GM23338 (cell line): ENCODE results near the gene GRID2. TPM values are rescaled to one million over a fixed set of nuclear protein-coding genes. Genes with fewer than 3 reads are reported as not detected.

ENCODE experiments used
- ATAC-seq: fragments of 200-7000 bp; cut with Tn5 transposase; 3 replicates; pipeline ENCODE4 v1.9.1; 2020
- DNase-seq: peaks from one replicate; pipeline ENCODE4 v3.0.0-alpha.2; 2015; ENCODE audit warnings: low spot score
- H2AFZ ChIP-seq: fragments of 200-600 bp; sonication (generic); 2 replicates; pipeline ENCODE4 v1.8.0; 2016; ENCODE audit warnings: antibody characterized with exemption, mild to moderate bottlenecking, moderate library complexity
- H3F3A ChIP-seq: fragments of 200-600 bp; sonication (generic); replicated peaks from 2 replicates; pipeline ENCODE4 v1.8.0; 2017; ENCODE audit warnings: antibody characterized with exemption, mixed run types, low read depth
- H3K27ac ChIP-seq: fragments of 200-600 bp; sonication (generic); 2 replicates; pipeline ENCODE4 v1.6.1; 2016; ENCODE audit warnings: low read depth
- H3K27me3 ChIP-seq: fragments of 200-600 bp; sonication (generic); 2 replicates; pipeline ENCODE4 v1.8.0; 2016; ENCODE audit warnings: mild to moderate bottlenecking, mixed run types, moderate library complexity; ENCODE audit not compliant: insufficient read depth
- H3K36me3 ChIP-seq: fragments of 200-600 bp; sonication (generic); 2 replicates; pipeline ENCODE4 v1.8.0; 2016; ENCODE audit warnings: mild to moderate bottlenecking; ENCODE audit not compliant: insufficient read depth
- H3K4me1 ChIP-seq: fragments of 200-600 bp; sonication (generic); 2 replicates; pipeline ENCODE4 v1.8.0; 2016; ENCODE audit warnings: mild to moderate bottlenecking, moderate library complexity; ENCODE audit not compliant: insufficient read depth
- H3K4me2 ChIP-seq: fragments of 200-600 bp; sonication (generic); 2 replicates; pipeline ENCODE4 v1.7.1; 2017; ENCODE audit warnings: mixed run types
- H3K4me3 ChIP-seq: fragments of 200-600 bp; sonication (generic); 2 replicates; pipeline ENCODE4 v1.6.1; 2016; ENCODE audit warnings: mixed run types
- H3K79me2 ChIP-seq: fragments of 200-600 bp; sonication (generic); replicated peaks from 2 replicates; pipeline ENCODE4 v1.8.0; 2017; ENCODE audit warnings: mild to moderate bottlenecking; ENCODE audit not compliant: insufficient read depth
- H3K9me2 ChIP-seq: fragments of 200-600 bp; sonication (generic); 2 replicates; pipeline ENCODE4 v1.8.0; 2017; ENCODE audit not compliant: insufficient read depth
- H4K20me1 ChIP-seq: fragments of 200-600 bp; sonication (generic); replicated peaks from 2 replicates; pipeline ENCODE4 v1.8.0; 2017; ENCODE audit warnings: mild to moderate bottlenecking; ENCODE audit not compliant: insufficient read depth
- H3K27ac Mint-ChIP-seq: 2 replicates; pipeline ENCODE4 v1.8.0; 2020; ENCODE audit warnings: inconsistent platforms, mild to moderate bottlenecking, moderate library complexity, mixed read lengths
- H3K27me3 Mint-ChIP-seq: 3 replicates; pipeline ENCODE4 v1.8.0; 2022; ENCODE audit warnings: low read depth, mild to moderate bottlenecking, moderate library complexity, mixed read lengths, inconsistent platforms; ENCODE audit not compliant: insufficient read depth, poor library complexity
- H3K36me3 Mint-ChIP-seq: 3 replicates; pipeline ENCODE4 v1.8.0; 2021; ENCODE audit warnings: low read depth, mild to moderate bottlenecking, inconsistent platforms, moderate library complexity, mixed read lengths
- H3K4me1 Mint-ChIP-seq: 3 replicates; pipeline ENCODE4 v1.8.0; 2020; ENCODE audit warnings: mild to moderate bottlenecking, inconsistent platforms, mixed read lengths
- H3K4me3 Mint-ChIP-seq: 3 replicates; pipeline ENCODE4 v1.8.0; 2021; ENCODE audit warnings: moderate library complexity, mild to moderate bottlenecking, inconsistent platforms, mixed read lengths
- H3K9me3 Mint-ChIP-seq: 3 replicates; pipeline ENCODE4 v1.8.0; 2020; ENCODE audit warnings: moderate library complexity, mild to moderate bottlenecking, inconsistent platforms, mixed read lengths
- EZH2 ChIP-seq: fragments of 200-600 bp; sonication (generic); IDR thresholded peaks from one replicate; pipeline ENCODE4 v1.8.0; 2017; ENCODE audit warnings: antibody characterized with exemption, mild to moderate bottlenecking, low read depth; ENCODE audit not compliant: unreplicated experiment
- EZH2phosphoT487 ChIP-seq: fragments of 200-600 bp; sonication (generic); IDR thresholded peaks from one replicate; pipeline ENCODE4 v1.8.1; 2018; ENCODE audit warnings: antibody characterized with exemption; ENCODE audit not compliant: unreplicated experiment
- JUNB ChIP-seq: IDR thresholded peaks from one replicate; pipeline ENCODE4 v1.6.1; 2016; ENCODE audit warnings: antibody characterized with exemption; ENCODE audit not compliant: unreplicated experiment
- POLR2AphosphoS5 ChIP-seq: IDR thresholded peaks from 2 replicates; pipeline ENCODE4 v1.6.1; 2016; ENCODE audit warnings: antibody characterized with exemption, low read depth
- REST ChIP-seq: IDR thresholded peaks from one replicate; pipeline ENCODE4 v1.6.1; 2018; ENCODE audit warnings: antibody characterized with exemption; ENCODE audit not compliant: unreplicated experiment
- STAT1 ChIP-seq: IDR thresholded peaks from one replicate; pipeline ENCODE4 v1.6.1; 2016; ENCODE audit warnings: antibody characterized with exemption; ENCODE audit not compliant: unreplicated experiment
- ZNF114 ChIP-seq: fragments of 250-450 bp; sonication (Bioruptor Pico); IDR thresholded peaks from 2 replicates; pipeline ENCODE4 v1.5.0; 2020; ENCODE audit warnings: mild to moderate bottlenecking, moderate library complexity
- polyA plus RNA-seq: library from polyadenylated mRNA; unstranded; fragments of >200 nt; fragmentation: Nextera tagmentation; extraction: Ambion mirVana; gene quantifications from 2 replicates; pipeline ENCODE4 v1.2.1, GENCODE V29; 2016
- total RNA-seq: library from RNA; depleted of rRNA; stranded (reverse); fragments of >200 nt; shearing (Covaris generic); gene quantifications from 2 replicates; pipeline ENCODE4 v1.2.3, GENCODE V29; 2014
- TF ChIP-seq, protein P1 (sequence below), 2 experiments: fragments of 200-600 bp in 1 of 2; sonication (generic) in 1 of 2; conservative IDR thresholded peaks; 2 replicates each; pipeline versions ENCODE4 v1.5.1 to v1.6.1; 2016 to 2017; ENCODE audit warnings: antibody characterized with exemption in 2 of 2, low read depth in 2 of 2, mild to moderate bottlenecking in 2 of 2, moderate library complexity in 1 of 2
- TF ChIP-seq, protein P2 (sequence below): IDR thresholded peaks from 2 replicates; pipeline ENCODE4 v1.6.1; 2016; ENCODE audit warnings: antibody characterized with exemption

Gene GRID2
- total and polyA plus RNA-seq, 2 experiments from 2014 or later, result 19.9 to 65.4 TPM

DNA sequence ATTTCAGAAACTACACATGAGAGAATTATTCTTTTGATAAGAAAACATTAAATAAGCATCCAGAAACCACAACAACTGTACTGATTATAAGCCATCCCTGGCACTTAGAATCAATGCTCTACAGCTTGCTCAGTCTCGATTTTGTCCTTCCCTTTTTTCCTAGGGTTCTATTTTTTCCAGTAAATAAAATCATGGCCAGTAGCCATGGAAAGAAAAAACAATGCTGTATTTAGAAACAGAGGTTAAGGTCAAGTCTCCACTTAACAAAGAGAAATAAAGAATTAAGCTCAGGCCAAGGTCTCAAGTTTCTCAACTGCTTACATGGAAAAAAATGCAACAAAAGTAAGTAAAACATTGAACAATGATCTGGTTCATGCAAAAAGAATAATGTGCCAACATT, 38.7 kb upstream of the GRID2 start:
- H3K4me1 Mint-ChIP-seq, result peaks cover 33% of the 10 kb centered on the region
- no peak overlapping the region; the same call in 1 of the 2 replicates for H3K27ac ChIP-seq
- ATAC-seq (no peak), DNase-seq (no peak)
- no peak overlapping the region for H3K27ac Mint-ChIP-seq
- no peak overlapping the region for H3K4me3 ChIP-seq
- peaks cover 56% of the 10 kb centered on the region for H3F3A ChIP-seq
- no peak overlapping the region for H3K4me3 Mint-ChIP-seq
- H3K36me3 Mint-ChIP-seq, result peaks cover 54% of the 10 kb centered on the region
- H3K79me2 ChIP-seq, result peaks cover 44% of the 10 kb centered on the region
- H3K9me2 ChIP-seq, result no peaks in the 10 kb centered on the region
- no peak overlapping the region for H3K4me2 ChIP-seq
- H4K20me1 ChIP-seq, result peaks cover 37% of the 10 kb centered on the region
- H2AFZ ChIP-seq, result no peak overlapping the region
- H3K27me3 Mint-ChIP-seq, result peaks cover 11% of the 10 kb centered on the region
- peaks cover 96% of the 10 kb centered on the region for H3K36me3 ChIP-seq
- peaks cover 11% of the 10 kb centered on the region for H3K9me3 Mint-ChIP-seq
- no peaks in the 10 kb centered on the region for H3K27me3 ChIP-seq
- TF ChIP-seq, protein P1, sequence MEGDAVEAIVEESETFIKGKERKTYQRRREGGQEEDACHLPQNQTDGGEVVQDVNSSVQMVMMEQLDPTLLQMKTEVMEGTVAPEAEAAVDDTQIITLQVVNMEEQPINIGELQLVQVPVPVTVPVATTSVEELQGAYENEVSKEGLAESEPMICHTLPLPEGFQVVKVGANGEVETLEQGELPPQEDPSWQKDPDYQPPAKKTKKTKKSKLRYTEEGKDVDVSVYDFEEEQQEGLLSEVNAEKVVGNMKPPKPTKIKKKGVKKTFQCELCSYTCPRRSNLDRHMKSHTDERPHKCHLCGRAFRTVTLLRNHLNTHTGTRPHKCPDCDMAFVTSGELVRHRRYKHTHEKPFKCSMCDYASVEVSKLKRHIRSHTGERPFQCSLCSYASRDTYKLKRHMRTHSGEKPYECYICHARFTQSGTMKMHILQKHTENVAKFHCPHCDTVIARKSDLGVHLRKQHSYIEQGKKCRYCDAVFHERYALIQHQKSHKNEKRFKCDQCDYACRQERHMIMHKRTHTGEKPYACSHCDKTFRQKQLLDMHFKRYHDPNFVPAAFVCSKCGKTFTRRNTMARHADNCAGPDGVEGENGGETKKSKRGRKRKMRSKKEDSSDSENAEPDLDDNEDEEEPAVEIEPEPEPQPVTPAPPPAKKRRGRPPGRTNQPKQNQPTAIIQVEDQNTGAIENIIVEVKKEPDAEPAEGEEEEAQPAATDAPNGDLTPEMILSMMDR (conservative IDR thresholded peaks at IDR 0.05; ENCODE audit: low read depth in 2 of 2), result no peak
- no peak for TF ChIP-seq ZNF114 (CRISPR knock-in tag)
- no peak for TF ChIP-seq EZH2phosphoT487
- TF ChIP-seq JUNB, result no peak
- TF ChIP-seq, protein P2, sequence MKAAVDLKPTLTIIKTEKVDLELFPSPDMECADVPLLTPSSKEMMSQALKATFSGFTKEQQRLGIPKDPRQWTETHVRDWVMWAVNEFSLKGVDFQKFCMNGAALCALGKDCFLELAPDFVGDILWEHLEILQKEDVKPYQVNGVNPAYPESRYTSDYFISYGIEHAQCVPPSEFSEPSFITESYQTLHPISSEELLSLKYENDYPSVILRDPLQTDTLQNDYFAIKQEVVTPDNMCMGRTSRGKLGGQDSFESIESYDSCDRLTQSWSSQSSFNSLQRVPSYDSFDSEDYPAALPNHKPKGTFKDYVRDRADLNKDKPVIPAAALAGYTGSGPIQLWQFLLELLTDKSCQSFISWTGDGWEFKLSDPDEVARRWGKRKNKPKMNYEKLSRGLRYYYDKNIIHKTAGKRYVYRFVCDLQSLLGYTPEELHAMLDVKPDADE, result no peak
- H3K4me1 ChIP-seq, result peaks cover 33% of the 10 kb centered on the region

- peaks cover 40% of the 10 kb centered on the region for H3K4me1 ChIP-seq
- Mint-ChIP-seq H3K27ac (peak overlapping the region; percentile 14; the same call in 1 of the 2 replicates), H3K4me1 (peaks cover 40% of the 10 kb centered on the region), H3K9me3 (peaks cover 10% of the 10 kb centered on the region; the same call in 1 of the 3 replicates), H3K36me3 (peaks cover 46% of the 10 kb centered on the region), H3K4me3 (peak overlapping the region; percentile 31), H3K27me3 (peaks cover 13% of the 10 kb centered on the region)
- peaks cover 44% of the 10 kb centered on the region for H4K20me1 ChIP-seq
- 0 out of 2 replicates have a peak overlapping the region, but pooled peaks have one; percentile 1 for H3K4me2 ChIP-seq
- peaks cover 52% of the 10 kb centered on the region for H3K79me2 ChIP-seq
- H3F3A ChIP-seq, result peaks cover 62% of the 10 kb centered on the region
- DNase-seq (no peak), ATAC-seq (no peak)
- no peak overlapping the region for H2AFZ ChIP-seq
- H3K27ac ChIP-seq, result peak overlapping the region; percentile 30
- H3K27me3 ChIP-seq, result no peaks in the 10 kb centered on the region
- no peak for TF ChIP-seq EZH2
- peak; percentile 45 for TF ChIP-seq POLR2AphosphoS5
- no peak overlapping the region; the same call in 1 of the 2 replicates for H3K4me3 ChIP-seq
- peaks cover 97% of the 10 kb centered on the region for H3K36me3 ChIP-seq
- H3K9me2 ChIP-seq, result no peaks in the 10 kb centered on the region
Observed at GRCh38 chr4:92265798-92266197, 38.0 kb upstream of the GRID2 start.

GRCh38 chr4:92266521-92266920, 37.2 kb upstream of the GRID2 start:
- peaks cover 59% of the 10 kb centered on the region for H3F3A ChIP-seq
- peak overlapping the region; percentile 26 for H3K4me3 Mint-ChIP-seq
- peaks cover 39% of the 10 kb centered on the region for H3K36me3 Mint-ChIP-seq
- H3K79me2 ChIP-seq, result peaks cover 59% of the 10 kb centered on the region
- ATAC-seq (no peak), DNase-seq (no peak)
- peaks cover 49% of the 10 kb centered on the region for H4K20me1 ChIP-seq
- peaks cover 5% of the 10 kb centered on the region; the same call in 2 of the 3 replicates for H3K9me3 Mint-ChIP-seq
- H3K27ac ChIP-seq, result peak overlapping the region; percentile 65
- no peak overlapping the region for H2AFZ ChIP-seq
- peak overlapping the region; percentile 29; the same call in 1 of the 2 replicates for H3K27ac Mint-ChIP-seq
- peaks cover 46% of the 10 kb centered on the region for H3K4me1 Mint-ChIP-seq
- peaks cover 96% of the 10 kb centered on the region for H3K36me3 ChIP-seq
- H3K4me3 ChIP-seq, result peak overlapping the region; percentile 18
- no peaks in the 10 kb centered on the region for H3K9me2 ChIP-seq
- peaks cover 46% of the 10 kb centered on the region for H3K4me1 ChIP-seq
- no peaks in the 10 kb centered on the region for H3K27me3 ChIP-seq
- H3K4me2 ChIP-seq, result peak overlapping the region; percentile 74
- peaks cover 12% of the 10 kb centered on the region for H3K27me3 Mint-ChIP-seq
- TF ChIP-seq EZH2, result no peak
- no peak for TF ChIP-seq STAT1
- TF ChIP-seq REST, result no peak
